ENCODE data around the gene TIAM2. TPM values are rescaled to one million over a fixed set of nuclear protein-coding genes. Genes with fewer than 3 reads are reported as not detected.
A peak's percentile ranks its signal among the peaks of the same experiment; 100 is the strongest.

TIAM2 gene
- total and polyA plus RNA-seq, 9 of the 15 experiments (the other 6 are each of a cell fraction or from before 2014, with no cell fraction given), result 0.73 to 6.5 (median 4.3) TPM

GRCh38 chr6:155121294-155121693 is 126.2 kb downstream of the TIAM2 start:
- POLR2A ChIA-PET, result interaction anchor here (1.1 kb wide), 1 partner anchor 10 kb away, joined by 3 read pairs; no protein-coding TSS in a partner anchor
- in situ Hi-C loops (cut with MboI), result no loop called here
- no peaks in the 10 kb centered on the region for H3K9me3 ChIP-seq (replicated peaks; ENCODE audit: control insufficient read depth, insufficient read depth, low read depth, low read length)
- no peak overlapping the region for H3K4me2 ChIP-seq (ENCODE audit: insufficient read depth, low read length)
- no peaks in the 10 kb centered on the region for H3K36me3 ChIP-seq (ENCODE audit: control insufficient read depth, insufficient read depth, low read length)
- no peak overlapping the region for H3K9ac ChIP-seq (ENCODE audit: insufficient read depth in 1 of 2, low read depth in 2 of 2, low read length in 2 of 2)
- no peak for FAIRE-seq
- no peak overlapping the region for H3K4me3 ChIP-seq
- no peaks in the 10 kb centered on the region for H3K4me1 ChIP-seq (replicated peaks in 1 of 2; ENCODE audit: control insufficient read depth in 2 of 2, insufficient read depth in 2 of 2, low read length in 2 of 2)
- BruUV-seq (replicated peaks), result no TSS peak
- H2AFZ ChIP-seq (ENCODE audit: low read depth, low read length), result no peak overlapping the region
- H3K27me3 ChIP-seq (ENCODE audit: control insufficient read depth in 2 of 2, insufficient read depth in 2 of 2, low read length in 2 of 2), result peaks cover 41 to 65% of the 10 kb centered on the region in 2 experiments
- H3K79me2 ChIP-seq (ENCODE audit: control insufficient read depth, insufficient read depth, low read length), result no peaks in the 10 kb centered on the region
- no peaks in the 10 kb centered on the region for H3K9me1 ChIP-seq (ENCODE audit: control insufficient read depth, insufficient read depth, low read length)
- no peak for ATAC-seq
- CTCF ChIA-PET (ENCODE audit: low intra/inter-chr PET ratio), result no interaction called here
- no peak for DNase-seq (ENCODE audit: extremely low read depth in 1 of 4, low spot score in 3 of 4)
- H4K20me1 ChIP-seq (replicated peaks; ENCODE audit: control insufficient read depth, insufficient read depth, low read length), result no peaks in the 10 kb centered on the region
- H3K27ac ChIP-seq (ENCODE audit: extremely low read depth, low read depth, low read length), result no peak overlapping the region
- 0% methylated on average over 4 of the region's 4 CpGs for WGBS (ENCODE audit: insufficient coverage, low coverage, missing lambda C conversion rate)
- TF ChIP-seq LEF1 (IDR thresholded peaks at IDR 0.05), result no peak
- intact Hi-C loops (cut with micrococcal nuclease), result no loop called here

GRCh38 chr6:155121699-155122098 is 126.6 kb downstream of the TIAM2 start:
- no peak overlapping the region for H2AFZ ChIP-seq (ENCODE audit: low read depth, low read length)
- H3K9me1 ChIP-seq (ENCODE audit: control insufficient read depth, insufficient read depth, low read length), result no peaks in the 10 kb centered on the region
- ATAC-seq (no peak), DNase-seq (ENCODE audit: extremely low read depth in 1 of 4, low spot score in 3 of 4) (no peak), FAIRE-seq (no peak)
- H3K27ac ChIP-seq (ENCODE audit: extremely low read depth, low read depth, low read length), result no peak overlapping the region
- peaks cover 38 to 68% of the 10 kb centered on the region in 2 experiments for H3K27me3 ChIP-seq (ENCODE audit: control insufficient read depth in 2 of 2, insufficient read depth in 2 of 2, low read length in 2 of 2)
- no TSS peak for BruUV-seq (replicated peaks)
- H3K4me2 ChIP-seq (ENCODE audit: insufficient read depth, low read length), result no peak overlapping the region
- H3K36me3 ChIP-seq (ENCODE audit: control insufficient read depth, insufficient read depth, low read length), result no peaks in the 10 kb centered on the region
- intact Hi-C loops (cut with micrococcal nuclease), result no loop called here
- H3K9me3 ChIP-seq (replicated peaks; ENCODE audit: control insufficient read depth, insufficient read depth, low read depth, low read length), result no peaks in the 10 kb centered on the region
- no peaks in the 10 kb centered on the region for H4K20me1 ChIP-seq (replicated peaks; ENCODE audit: control insufficient read depth, insufficient read depth, low read length)
- no peaks in the 10 kb centered on the region for H3K4me1 ChIP-seq (replicated peaks in 1 of 2; ENCODE audit: control insufficient read depth in 2 of 2, insufficient read depth in 2 of 2, low read length in 2 of 2)
- TF ChIP-seq CBX2 (IDR thresholded peaks at IDR 0.05; ENCODE audit: insufficient read depth, low read length, poor library complexity, severe bottlenecking) (peak; percentile 67), FOXA3 (CRISPR knock-in tag; conservative IDR thresholded peaks at IDR 0.05 in 1 of 2, IDR thresholded peaks at IDR 0.05 in 1 of 2) (no peak)
- TF ChIP-seq, protein P1, sequence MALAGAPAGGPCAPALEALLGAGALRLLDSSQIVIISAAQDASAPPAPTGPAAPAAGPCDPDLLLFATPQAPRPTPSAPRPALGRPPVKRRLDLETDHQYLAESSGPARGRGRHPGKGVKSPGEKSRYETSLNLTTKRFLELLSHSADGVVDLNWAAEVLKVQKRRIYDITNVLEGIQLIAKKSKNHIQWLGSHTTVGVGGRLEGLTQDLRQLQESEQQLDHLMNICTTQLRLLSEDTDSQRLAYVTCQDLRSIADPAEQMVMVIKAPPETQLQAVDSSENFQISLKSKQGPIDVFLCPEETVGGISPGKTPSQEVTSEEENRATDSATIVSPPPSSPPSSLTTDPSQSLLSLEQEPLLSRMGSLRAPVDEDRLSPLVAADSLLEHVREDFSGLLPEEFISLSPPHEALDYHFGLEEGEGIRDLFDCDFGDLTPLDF (CRISPR knock-in tag; IDR thresholded peaks at IDR 0.05), result no peak
- no peak overlapping the region for H3K4me3 ChIP-seq
- WGBS (ENCODE audit: insufficient coverage, low coverage, missing lambda C conversion rate), result 3% methylated on average over 11 of the region's 11 CpGs
- in situ Hi-C loops (cut with MboI), result no loop called here
- H3K79me2 ChIP-seq (ENCODE audit: control insufficient read depth, insufficient read depth, low read length), result no peaks in the 10 kb centered on the region
- POLR2A ChIA-PET, result interaction anchor here (1.1 kb wide), 1 partner anchor 10 kb away, joined by 3 read pairs; no protein-coding TSS in a partner anchor
- CTCF ChIA-PET (ENCODE audit: low intra/inter-chr PET ratio), result no interaction called here
- no peak overlapping the region for H3K9ac ChIP-seq (ENCODE audit: insufficient read depth in 1 of 2, low read depth in 2 of 2, low read length in 2 of 2)

Data from K562 (cell line).